SK-N-SH treated with all-trans-retinoic acid at 6 μM for 48 hours (cell line): ENCODE measurements around the gene TREX2.

Experiments
- OSR1 ChIP-seq: fragments of 250-450 bp; sonication (Bioruptor Pico); IDR thresholded peaks from 2 replicates; pipeline ENCODE4 v1.8.0; 2022; ENCODE audit warnings: moderate library complexity, mild to moderate bottlenecking, inconsistent platforms
- PATZ1 ChIP-seq: fragments of 250-450 bp; sonication (Bioruptor Pico); IDR thresholded peaks from 2 replicates; pipeline ENCODE4 v1.8.0; 2020; ENCODE audit warnings: mild to moderate bottlenecking, moderate library complexity, borderline replicate concordance
- POU6F1 ChIP-seq: fragments of 250-450 bp; sonication (Bioruptor Pico); IDR thresholded peaks from 2 replicates; pipeline ENCODE4 v1.8.0; 2021; ENCODE audit warnings: low read depth, mild to moderate bottlenecking, moderate library complexity, borderline replicate concordance

GRCh38 chrX:153462291-153462690 is 16.4 kb upstream of the TREX2 start:
- TF ChIP-seq PATZ1 (CRISPR knock-in tag) (no peak), OSR1 (CRISPR knock-in tag) (no peak), POU6F1 (CRISPR knock-in tag) (no peak)
